IMR-90 (cell line): ENCODE data around the gene ETS1. TPM values are rescaled to one million over a fixed set of nuclear protein-coding genes. Genes with fewer than 3 reads are reported as not detected.

Experiments
- ATAC-seq: fragments of 200-7000 bp; cut with Tn5 transposase; 2 replicates; pipeline ENCODE4 v1.9.1; 2020; ENCODE audit warnings: low read depth, mild to moderate bottlenecking, moderate library complexity
- BruUV-seq: library from RNA; stranded (reverse); fragments of 400-500 nt; replicated peaks from 2 replicates; lab custom pipeline; 2021; lab: Mats Ljungman, UMichigan
- CTCF ChIA-PET: fragments of 300-600 bp; formaldehyde crosslinking; extraction: SDS; loops from one replicate; lab custom pipeline; 2021; ENCODE audit warnings: antibody characterized with exemption; lab: Yijun Ruan, JAX
- POLR2A ChIA-PET: fragments of 300-600 bp; sonication (Branson Sonifier 250); formaldehyde crosslinking; loops from one replicate; lab custom pipeline; 2022; ENCODE audit warnings: antibody characterized with exemption; ENCODE audit not compliant: unreplicated experiment; lab: Charles Lee
- DNase-seq: peaks from one replicate; pipeline ENCODE4 v3.0.0; 2013
- H2AFZ ChIP-seq: replicated peaks from 2 replicates; pipeline ENCODE3; 2013; ENCODE audit warnings: low read length, mild to moderate bottlenecking; ENCODE audit not compliant: poor library complexity
- H2AK5ac ChIP-seq: 2 replicates; pipeline ENCODE4 v1.6.1; 2013; ENCODE audit warnings: low read depth, low read length, inconsistent platforms
- H2AK9ac ChIP-seq: replicated peaks from 2 replicates; pipeline ENCODE3; 2013; ENCODE audit warnings: mild to moderate bottlenecking, low read depth, low read length, moderate library complexity; ENCODE audit not compliant: poor library complexity
- H2BK120ac ChIP-seq: 2 replicates; pipeline ENCODE4 v1.6.1; 2013; ENCODE audit warnings: low read depth, low read length, inconsistent platforms
- H2BK15ac ChIP-seq: 3 replicates; pipeline ENCODE4 v1.6.1; 2013; ENCODE audit warnings: low read depth, low read length, inconsistent platforms
- H2BK20ac ChIP-seq: 2 replicates; pipeline ENCODE4 v1.6.1; 2013; ENCODE audit warnings: low read depth, mild to moderate bottlenecking, inconsistent platforms, low read length, moderate library complexity
- H2BK5ac ChIP-seq: 2 replicates; pipeline ENCODE4 v1.6.1; 2013; ENCODE audit warnings: mild to moderate bottlenecking, low read depth, low read length, inconsistent platforms; ENCODE audit not compliant: poor library complexity, severe bottlenecking
- H3K14ac ChIP-seq: replicated peaks from 2 replicates; pipeline ENCODE4 v1.6.1; 2013; ENCODE audit warnings: low read depth, low read length, inconsistent platforms
- H3K18ac ChIP-seq: 2 replicates; pipeline ENCODE4 v1.6.1; 2013; ENCODE audit warnings: low read depth, low read length, control low read depth
- H3K23ac ChIP-seq: 2 replicates; pipeline ENCODE4 v1.6.1; 2013; ENCODE audit warnings: low read depth, low read length, inconsistent platforms
- H3K27ac ChIP-seq: 2 replicates; pipeline ENCODE4 v1.5.1; 2013; ENCODE audit warnings: mild to moderate bottlenecking, control low read depth, low read length; ENCODE audit not compliant: insufficient read depth
- H3K27me3 ChIP-seq: 2 replicates; pipeline ENCODE4 v1.6.1; 2013; ENCODE audit warnings: low read length; ENCODE audit not compliant: control insufficient read depth, insufficient read depth
- H3K36me3 ChIP-seq: 2 replicates; pipeline ENCODE4 v1.6.1; 2013; ENCODE audit warnings: low read length, mixed read lengths; ENCODE audit not compliant: control insufficient read depth, insufficient read depth
- H3K4ac ChIP-seq: 2 replicates; pipeline ENCODE4 v1.6.1; 2013; ENCODE audit warnings: low read depth, low read length, inconsistent platforms
- H3K4me1 ChIP-seq: 2 replicates; pipeline ENCODE4 v1.6.1; 2013; ENCODE audit warnings: low read length, mixed read lengths; ENCODE audit not compliant: control insufficient read depth, insufficient read depth
- H3K4me2 ChIP-seq: 2 replicates; pipeline ENCODE4 v1.6.1; 2013; ENCODE audit warnings: low read depth, mild to moderate bottlenecking, control low read depth, low read length, moderate library complexity
- H3K4me3 ChIP-seq: 2 replicates; pipeline ENCODE4 v1.5.1; 2013; ENCODE audit warnings: low read depth, mild to moderate bottlenecking, control low read depth, low read length, moderate library complexity; ENCODE audit not compliant: insufficient read depth
- H3K56ac ChIP-seq: 2 replicates; pipeline ENCODE4 v1.6.1; 2013; ENCODE audit warnings: low read length, inconsistent platforms; ENCODE audit not compliant: insufficient read depth; ENCODE audit errors: extremely low read depth
- H3K79me1 ChIP-seq, 2 experiments: 2 replicates each; pipeline ENCODE4 v1.6.1; 2013; ENCODE audit warnings: low read length in 2 of 2, inconsistent platforms in 1 of 2, low read depth in 1 of 2
- H3K9ac ChIP-seq: 2 replicates; pipeline ENCODE4 v1.6.1; 2013; ENCODE audit warnings: low read depth, low read length, control low read depth
- H3K9me1 ChIP-seq: 2 replicates; pipeline ENCODE4 v1.6.1; 2013; ENCODE audit warnings: low read length, inconsistent platforms; ENCODE audit not compliant: insufficient read depth
- H3K9me3 ChIP-seq: 2 replicates; pipeline ENCODE4 v1.6.1; 2013; ENCODE audit warnings: low read length; ENCODE audit not compliant: control insufficient read depth, insufficient read depth
- H4K20me1 ChIP-seq: 2 replicates; pipeline ENCODE4 v1.6.1; 2013; ENCODE audit warnings: low read length, inconsistent platforms; ENCODE audit not compliant: insufficient read depth
- H4K5ac ChIP-seq: 2 replicates; pipeline ENCODE4 v1.6.1; 2013; ENCODE audit warnings: mild to moderate bottlenecking, low read depth, low read length, control low read depth
- H4K8ac ChIP-seq, 2 experiments: 2 replicates each; pipeline ENCODE4 v1.6.1; 2013; ENCODE audit warnings: low read depth in 2 of 2, low read length in 2 of 2, control low read depth in 1 of 2, inconsistent platforms in 1 of 2
- H4K91ac ChIP-seq: 2 replicates; pipeline ENCODE4 v1.6.1; 2013; ENCODE audit warnings: low read depth, low read length, inconsistent platforms; ENCODE audit not compliant: insufficient read depth
- MAFK ChIP-seq: IDR thresholded peaks from 2 replicates; pipeline ENCODE4 v1.6.1; 2012; ENCODE audit warnings: low read depth, low read length, improper control_type of control experiment
- POLR2A ChIP-seq: IDR thresholded peaks from 2 replicates; pipeline ENCODE4 v1.6.1; 2012; ENCODE audit warnings: mild to moderate bottlenecking, low read depth, low read length
- WGBS, 2 experiments: methylation state at CpG; one replicate each; pipeline versions ENCODE4 v1.1.5 to v1.1.7; 2013; ENCODE audit warnings: missing lambda C conversion rate in 2 of 2; ENCODE audit not compliant: insufficient read length in 1 of 2; ENCODE audit errors: extremely low coverage in 2 of 2; 5-methylcytosine and 5-hydroxymethylcytosine counted together
- dilution Hi-C: fragments of 300-500 bp; cut with HindIII; formaldehyde crosslinking; loops from one replicate; pipeline ENCODE4 v1.14.3; 2018; ENCODE audit warnings: low sequenced_read_pairs; ENCODE audit not compliant: unreplicated experiment
- in situ Hi-C: fragments of 300-500 bp; cut with MboI; formaldehyde crosslinking; loops from 3 replicates; pipeline ENCODE4 v1.14.3; 2019; ENCODE audit warnings: low sequenced_read_pairs, inconsistent platforms, mixed read lengths
- intact Hi-C: fragments of 100-400 bp; cut with micrococcal nuclease; formaldehyde crosslinking; loops from 2 replicates; pipeline ENCODE4 v1.10.0; 2022
- polyA plus RNA-seq, 3 experiments: library from polyadenylated mRNA; depleted of rRNA; stranded (reverse); fragments of >200 nt; gene quantifications; 2 replicates each; pipeline ENCODE4 v1.2.3, GENCODE V29; 2012; ENCODE audit warnings: low replicate concordance in 1 of 3
- total RNA-seq: library from RNA; depleted of rRNA; stranded (reverse); fragments of >200 nt; gene quantifications from 2 replicates; pipeline ENCODE4 v1.2.3, GENCODE V29; 2012

The ETS1 gene
- total and polyA plus RNA-seq, 2 of the 4 experiments (the other 2 are of a cell fraction) = 41.2 to 56.3 TPM

DNA sequence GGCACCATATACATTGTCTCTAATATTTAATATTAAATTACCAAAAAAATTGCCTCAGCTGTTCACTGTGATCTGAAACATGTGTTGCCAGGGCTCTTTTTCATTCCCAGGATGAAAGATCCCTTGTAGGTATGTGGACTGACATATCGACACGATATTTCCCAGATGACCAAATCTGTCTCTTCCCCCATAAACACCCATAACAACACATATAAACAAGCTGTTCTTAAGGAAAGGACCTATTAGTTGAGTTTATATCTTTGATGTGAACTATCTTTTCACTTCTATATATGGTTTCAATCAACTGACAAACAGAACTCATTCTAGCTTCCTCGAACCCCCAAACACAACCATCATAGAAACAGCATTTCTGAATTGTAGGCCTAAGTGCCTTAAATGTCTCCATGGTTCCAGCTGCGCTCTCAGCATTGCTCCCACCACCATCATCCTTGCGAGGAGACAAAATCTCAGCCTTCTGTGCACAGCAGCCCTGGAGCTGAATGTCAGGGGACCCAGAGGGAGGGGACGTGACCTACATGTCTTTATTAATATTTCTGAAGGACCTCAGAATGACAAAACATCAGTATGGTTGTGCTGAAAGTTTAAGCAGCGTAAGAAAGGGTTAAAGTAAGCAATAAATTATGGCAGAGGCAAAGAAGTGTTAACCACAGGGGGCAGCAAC lies 67.0 kb downstream of the ETS1 start:
- peak overlapping the region; percentile 90 for H3K27ac ChIP-seq
- peak overlapping the region; percentile 92 for H3K4ac ChIP-seq
- dilution Hi-C loops = no loop called here
- H4K8ac ChIP-seq = peak overlapping the region; percentile 2 to 39; a peak in 3 of 4 replicates
- ATAC-seq = no peak
- H3K9me1 ChIP-seq = peaks cover 16% of the 10 kb centered on the region
- H3K18ac ChIP-seq = peak overlapping the region; percentile 92
- peak overlapping the region; percentile 48 for H2BK120ac ChIP-seq
- intact Hi-C loops = loop anchor here (2.0 to 10.0 kb wide), 4 partner anchors 58 to 314 kb away; no protein-coding TSS in a partner anchor
- in situ Hi-C loops = loop anchor here (25.0 kb wide), 1 partner anchor 483 kb away; no protein-coding TSS in a partner anchor
- peaks cover 0 to 34% of the 10 kb centered on the region in 2 experiments; a peak in 2 of 4 replicates for H3K79me1 ChIP-seq
- peak overlapping the region; percentile 97 for H2BK5ac ChIP-seq
- no peaks in the 10 kb centered on the region for H3K9me3 ChIP-seq
- whole genome bisulfite sequencing, 2 experiments = 0% methylated on average over 1 of the region's 7 CpGs; no CpG with 5 or more reads in 1 of the 2 experiments
- H3K36me3 ChIP-seq = no peaks in the 10 kb centered on the region
- TF ChIP-seq MAFK = no peak
- peak; percentile 12; the same call in 1 of the 2 replicates for TF ChIP-seq POLR2A
- H3K4me2 ChIP-seq = peak overlapping the region; percentile 99
- ChIA-PET POLR2A (interaction anchor here (0.6 kb wide), 1 partner anchor 11 kb away, joined by 13 read pairs; no protein-coding TSS in a partner anchor), CTCF (interaction anchor here (0.6 to 1.4 kb wide), 4 partner anchors 88 to 348 kb away, joined by 3 to 5 read pairs (median 3); no protein-coding TSS in a partner anchor)
- H3K56ac ChIP-seq = peak overlapping the region; percentile 77
- H4K5ac ChIP-seq = peak overlapping the region; percentile 22; the same call in 1 of the 2 replicates
- H2AK9ac ChIP-seq = peak overlapping the region; percentile 49
- no peaks in the 10 kb centered on the region for H3K27me3 ChIP-seq
- H2AK5ac ChIP-seq = peak overlapping the region; percentile 80
- peak overlapping the region; percentile 17; the same call in 1 of the 2 replicates for H4K91ac ChIP-seq
- peak overlapping the region; percentile 97 for H3K23ac ChIP-seq
- no peak overlapping the region for H2AFZ ChIP-seq
- H2BK20ac ChIP-seq = peak overlapping the region; percentile 13; the same call in 1 of the 2 replicates
- peak overlapping the region; percentile 99 for H3K4me3 ChIP-seq
- DNase-seq = no peak
- peak overlapping the region; percentile 10; the same call in 2 of the 3 replicates for H2BK15ac ChIP-seq
- H3K4me1 ChIP-seq = peaks cover 37% of the 10 kb centered on the region
- no TSS peak for BruUV-seq
- peaks cover 49% of the 10 kb centered on the region for H4K20me1 ChIP-seq
- peak overlapping the region; percentile 100 for H3K9ac ChIP-seq
- peak overlapping the region; percentile 99 for H3K14ac ChIP-seq
